ENCODE results near the gene ZNF224. TPM values are rescaled to one million over a fixed set of nuclear protein-coding genes. Genes with fewer than 3 reads are reported as not detected.
"Not testable (repeated sequence)": the region's sequence is repeated elsewhere in the genome, so short reads cannot be mapped to it uniquely, and the experiment has no call there.

Gene ZNF224
- total RNA-seq, 1 experiment from 2014 or later = 17.8 TPM

DNA sequence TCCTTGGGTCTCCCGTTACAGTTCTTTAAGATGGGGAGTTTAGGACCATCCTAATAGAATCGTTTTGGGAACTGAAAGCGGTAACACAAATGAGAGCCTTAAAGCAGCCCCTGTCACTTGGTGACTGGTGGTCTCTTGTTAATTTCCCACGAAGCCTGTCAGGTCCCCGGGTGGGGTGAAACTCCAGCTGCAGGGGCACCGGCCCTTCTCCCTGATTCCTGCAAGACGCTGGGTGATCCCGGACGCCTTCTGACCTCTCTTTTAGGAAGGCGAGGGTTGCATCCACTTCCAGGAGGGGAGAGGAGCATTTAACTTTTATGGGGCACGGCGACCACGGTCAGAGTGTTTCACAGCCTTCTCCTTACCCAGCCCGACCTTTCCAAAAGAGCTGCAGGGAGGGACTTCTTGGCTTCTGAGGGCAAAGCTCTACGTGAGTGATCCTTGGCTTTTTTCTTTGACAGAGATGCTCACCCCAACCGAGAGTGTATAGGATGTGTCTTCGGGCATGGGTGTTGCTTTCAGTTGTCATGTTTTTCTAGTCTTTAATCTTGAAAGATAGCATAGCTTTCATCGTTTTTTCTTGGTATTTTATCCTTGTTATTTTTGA lies 19.7 kb downstream of the ZNF224 start:
- no peak for TF ChIP-seq CTCF (IDR thresholded peaks at IDR 0.05; ENCODE audit: unreplicated experiment)
- CTCF ChIA-PET = interaction anchor here (0.8 to 1.0 kb wide), 3 partner anchors 19 to 179 kb away, joined by 3 to 4 read pairs (median 4); partner anchors contain the start of genes ZNF224 and ZNF45
- TSS peak; percentile 54 for BruUV-seq (replicated peaks)

DNA sequence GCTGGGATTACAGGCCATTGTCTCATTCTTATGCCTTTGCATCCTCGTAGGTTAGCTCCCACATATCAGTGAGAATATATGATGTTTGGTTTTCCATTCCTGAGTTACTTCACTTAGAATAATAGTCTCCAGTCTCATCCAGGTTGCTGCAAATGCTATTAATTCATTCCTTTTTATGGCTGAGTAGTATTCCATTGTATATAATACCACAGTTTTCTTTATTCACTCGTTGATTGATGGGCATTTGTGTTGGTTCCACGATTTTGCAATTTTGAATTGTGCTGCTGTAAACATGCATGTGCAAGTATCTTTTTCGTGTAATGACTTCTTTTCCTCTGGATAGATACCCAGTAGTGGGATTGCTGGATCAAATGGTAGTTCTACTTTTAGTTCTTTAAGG lies 27.0 kb downstream of the ZNF224 start:
- BruUV-seq (replicated peaks); intact Hi-C loops (cut with micrococcal nuclease); DNase-seq (ENCODE audit: unreplicated experiment); H3K27me3 Mint-ChIP-seq (ENCODE audit: insufficient read depth, unreplicated experiment); H3K27ac Mint-ChIP-seq (ENCODE audit: low read depth, unreplicated experiment); CTCF ChIA-PET; POLR2A ChIA-PET; H3K4me3 Mint-ChIP-seq (ENCODE audit: unreplicated experiment); H3K4me1 Mint-ChIP-seq (ENCODE audit: insufficient read depth, unreplicated experiment): not testable (repeated sequence)
- peaks cover 69% of the 10 kb centered on the region for H3K36me3 Mint-ChIP-seq (ENCODE audit: insufficient read depth, unreplicated experiment)
- peaks cover 58% of the 10 kb centered on the region for H3K9me3 Mint-ChIP-seq (ENCODE audit: unreplicated experiment)

More for the DNA sequence above, 19.7 kb downstream of the ZNF224 start:
- peak overlapping the region; percentile 86 for H3K4me3 Mint-ChIP-seq (ENCODE audit: unreplicated experiment)
- H3K9me3 Mint-ChIP-seq (ENCODE audit: unreplicated experiment) = peaks cover 9% of the 10 kb centered on the region
- H3K4me1 Mint-ChIP-seq (ENCODE audit: insufficient read depth, unreplicated experiment) = peaks cover 6% of the 10 kb centered on the region
- H3K27me3 Mint-ChIP-seq (ENCODE audit: insufficient read depth, unreplicated experiment) = no peaks in the 10 kb centered on the region
- H3K27ac Mint-ChIP-seq (ENCODE audit: low read depth, unreplicated experiment) = peak overlapping the region; percentile 57
- peaks cover 28% of the 10 kb centered on the region for H3K36me3 Mint-ChIP-seq (ENCODE audit: insufficient read depth, unreplicated experiment)
- DNase-seq (ENCODE audit: unreplicated experiment) = peak; percentile 3
- POLR2A ChIA-PET = interaction anchor here (0.6 to 5.4 kb wide), 15 partner anchors 13 to 386 kb away, joined by 3 to 42 read pairs (median 6); partner anchors contain the start of genes ZNF180, ZNF221, ZNF224 and ZNF226
- intact Hi-C loops (cut with micrococcal nuclease) = loop anchor here (1.0 to 5.0 kb wide), 4 partner anchors 20 to 190 kb away; partner anchors contain the start of genes ZNF224, ZNF227 and ZNF230

DNA sequence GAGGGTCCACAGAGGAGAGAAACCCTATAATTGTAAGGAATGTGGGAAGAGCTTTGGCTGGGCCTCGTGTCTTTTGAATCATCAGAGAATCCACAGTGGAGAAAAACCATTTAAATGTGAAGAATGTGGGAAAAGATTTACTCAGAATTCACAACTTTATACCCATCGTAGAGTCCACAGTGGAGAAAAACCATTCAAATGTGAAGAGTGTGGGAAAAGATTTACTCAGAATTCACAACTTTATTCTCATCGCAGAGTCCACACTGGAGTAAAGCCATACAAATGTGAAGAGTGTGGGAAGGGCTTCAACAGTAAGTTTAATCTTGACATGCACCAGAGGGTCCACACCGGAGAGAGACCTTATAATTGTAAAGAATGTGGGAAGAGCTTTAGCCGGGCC lies 37.8 kb downstream of the ZNF224 start:
- DNase-seq (ENCODE audit: unreplicated experiment) = no peak
- no peak for TF ChIP-seq CTCF (IDR thresholded peaks at IDR 0.05; ENCODE audit: unreplicated experiment)
- ChIA-PET POLR2A (no interaction called here), CTCF (interaction anchor here (0.6 kb wide), 2 partner anchors 197 to 1172 kb away, joined by 3 to 4 read pairs; partner anchors contain the start of gene ZNF45)
- Mint-ChIP-seq H3K27ac (ENCODE audit: low read depth, unreplicated experiment) (no peak overlapping the region), H3K4me1 (ENCODE audit: insufficient read depth, unreplicated experiment) (no peaks in the 10 kb centered on the region), H3K9me3 (ENCODE audit: unreplicated experiment) (peaks cover 4% of the 10 kb centered on the region), H3K27me3 (ENCODE audit: insufficient read depth, unreplicated experiment) (no peaks in the 10 kb centered on the region), H3K4me3 (ENCODE audit: unreplicated experiment) (no peak overlapping the region), H3K36me3 (ENCODE audit: insufficient read depth, unreplicated experiment) (peaks cover 21% of the 10 kb centered on the region)
- BruUV-seq (replicated peaks) = no TSS peak
- intact Hi-C loops (cut with micrococcal nuclease) = no loop called here

DNA sequence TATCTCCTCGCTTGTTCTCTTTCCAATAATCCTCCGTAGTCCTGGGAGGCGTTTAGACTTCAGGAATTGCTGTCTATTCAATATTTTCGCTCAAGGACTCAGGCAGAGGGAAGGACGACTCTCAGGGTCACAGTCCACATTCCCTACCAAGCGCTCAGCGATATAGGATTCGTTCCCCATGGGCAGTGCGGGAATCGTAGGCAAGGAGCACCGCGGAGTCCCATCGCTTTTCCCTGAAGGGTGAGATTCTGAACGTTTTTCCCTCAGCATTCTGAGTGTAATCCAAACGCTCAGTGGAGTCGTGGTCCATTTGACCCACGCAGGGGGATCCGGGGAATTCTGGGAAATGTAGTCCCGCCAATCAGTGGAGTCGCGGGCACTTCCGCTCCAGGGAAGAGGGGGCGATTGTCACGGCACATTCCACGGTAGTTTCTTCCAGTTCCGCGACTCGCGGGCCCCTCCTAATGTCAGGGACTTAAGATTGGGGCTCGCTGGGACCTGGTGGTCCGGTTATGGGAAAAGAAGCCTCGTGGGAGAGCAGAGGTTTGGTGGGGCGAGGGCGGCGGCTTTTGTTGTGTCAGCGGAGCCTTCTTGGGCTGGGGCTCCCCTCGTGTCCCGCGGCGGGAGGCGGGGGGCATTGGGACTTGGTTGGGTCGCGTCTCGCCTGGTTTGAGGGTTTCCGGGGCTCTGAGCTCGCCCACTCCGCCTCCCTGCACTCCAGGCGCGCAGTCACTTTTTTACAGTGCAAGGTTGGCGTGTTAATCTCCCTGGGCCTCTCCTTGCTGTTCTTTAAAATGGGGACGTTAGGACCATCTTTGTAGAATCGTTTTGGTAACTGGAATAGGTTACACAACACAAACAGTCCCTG lies 47.3 kb downstream of the ZNF224 start, which contains the start of gene ZNF234:
ZNF234 (plus strand) TSS at position 364 of the 868 bp plus-strand sequence. CDS start 3,079 bp downstream, outside the sequence.
- no peaks in the 10 kb centered on the region for H3K27me3 Mint-ChIP-seq (ENCODE audit: insufficient read depth, unreplicated experiment)
- intact Hi-C loops (cut with micrococcal nuclease) = no loop called here
- TSS peak; percentile 42 for BruUV-seq (replicated peaks)
- peak; percentile 83 for DNase-seq (ENCODE audit: unreplicated experiment)
- POLR2A ChIA-PET = interaction anchor here (0.7 to 1.8 kb wide), 17 partner anchors 9 to 310 kb away, joined by 3 to 30 read pairs (median 4); partner anchors contain the start of genes ZNF224, ZNF225, ZNF226 and ZNF227
- peaks cover 6% of the 10 kb centered on the region for H3K4me1 Mint-ChIP-seq (ENCODE audit: insufficient read depth, unreplicated experiment)
- TF ChIP-seq CTCF (IDR thresholded peaks at IDR 0.05; ENCODE audit: unreplicated experiment) = no peak
- CTCF ChIA-PET = interaction anchor here (0.5 to 0.6 kb wide), 3 partner anchors 18 to 792 kb away, joined by 3 read pairs; no protein-coding TSS in a partner anchor
- no peaks in the 10 kb centered on the region for H3K9me3 Mint-ChIP-seq (ENCODE audit: unreplicated experiment)
- peak within 1 kb of the TSS; percentile 78 for H3K4me3 Mint-ChIP-seq (ENCODE audit: unreplicated experiment)
- peaks cover 20% of the 10 kb centered on the region for H3K36me3 Mint-ChIP-seq (ENCODE audit: insufficient read depth, unreplicated experiment)
- peak within 1 kb of the TSS; percentile 83 for H3K27ac Mint-ChIP-seq (ENCODE audit: low read depth, unreplicated experiment)

Data from MCF 10A (cell line).